GM12878 (cell line): ENCODE data around the gene PPP2R5A. TPM values are rescaled to one million over a fixed set of nuclear protein-coding genes. Genes with fewer than 3 reads are reported as not detected.

ENCODE experiments used
- ATAC-seq: fragments of 200-7000 bp; cut with Tn5 transposase; 3 replicates; pipeline ENCODE4 v1.9.1; 2020; ENCODE audit warnings: mild to moderate bottlenecking, moderate library complexity
- BruUV-seq: library from RNA; stranded (reverse); fragments of 400-500 nt; replicated peaks from 2 replicates; lab custom pipeline; 2021; lab: Mats Ljungman, UMichigan
- CTCF ChIA-PET: fragments of 300-600 bp; sonication (Branson Sonifier 250); formaldehyde crosslinking; extraction: SDS; loops from one replicate; lab custom pipeline; 2021; ENCODE audit warnings: inconsistent platforms; lab: Yijun Ruan, JAX
- POLR2A ChIA-PET: fragments of 350-600 bp; formaldehyde crosslinking; extraction: SDS; loops from one replicate; lab custom pipeline; 2021; ENCODE audit warnings: inconsistent platforms; lab: Charles Lee
- RAD21 ChIA-PET: fragments of 300-600 bp; sonication (Branson Sonifier 250); formaldehyde crosslinking; loops from one replicate; lab custom pipeline; 2023; ENCODE audit warnings: antibody characterized with exemption; ENCODE audit not compliant: unreplicated experiment; lab: Charles Lee
- SMC1A ChIA-PET: fragments of 300-600 bp; sonication (Branson Sonifier 250); formaldehyde crosslinking; loops from one replicate; lab custom pipeline; 2023; ENCODE audit not compliant: unreplicated experiment, uncharacterized antibody; lab: Charles Lee
- DNase-seq: peaks from one replicate; pipeline ENCODE4 v3.0.0-alpha.2; 2011; ENCODE audit warnings: low read depth, low spot score
- FAIRE-seq: peaks from 3 replicates; lab custom pipeline; 2011; peaks lifted over from hg19 to GRCh38; lab: Jason Lieb, UNC
- H2AFZ ChIP-seq: 2 replicates; pipeline ENCODE4 v1.6.0; 2011; ENCODE audit warnings: low read depth, low read length, control low read depth; ENCODE audit not compliant: control insufficient read depth
- H3K27ac ChIP-seq: 2 replicates; pipeline ENCODE4 v1.5.1; 2011; ENCODE audit warnings: control low read depth; ENCODE audit not compliant: control insufficient read depth, insufficient read depth
- H3K27me3 ChIP-seq, 2 experiments: replicated peaks in 1 of 2; 2 replicates each; pipeline versions ENCODE4 v1.6.0 to v1.6.1; 2011; ENCODE audit warnings: low read length in 1 of 2; ENCODE audit not compliant: control insufficient read depth in 2 of 2, insufficient read depth in 2 of 2
- H3K36me3 ChIP-seq, 2 experiments: 2 replicates each; pipeline ENCODE4 v1.5.1; 2011; ENCODE audit warnings: low read length in 1 of 2; ENCODE audit not compliant: control insufficient read depth in 2 of 2, insufficient read depth in 2 of 2
- H3K4me1 ChIP-seq: 2 replicates; pipeline ENCODE4 v1.6.1; 2011; ENCODE audit warnings: mild to moderate bottlenecking, low read length, moderate library complexity, mixed read lengths; ENCODE audit not compliant: control insufficient read depth, insufficient read depth
- H3K4me2 ChIP-seq: 2 replicates; pipeline ENCODE4 v1.6.0; 2011; ENCODE audit warnings: control low read depth; ENCODE audit not compliant: control insufficient read depth, insufficient read depth
- H3K4me3 ChIP-seq: fragments of 200-600 bp; sonication (generic); 2 replicates; pipeline ENCODE4 v1.5.1; 2016
- H3K79me2 ChIP-seq: 2 replicates; pipeline ENCODE4 v1.6.0; 2011; ENCODE audit warnings: low read length; ENCODE audit not compliant: control insufficient read depth, insufficient read depth
- H3K9ac ChIP-seq: 2 replicates; pipeline ENCODE4 v1.8.0; 2011; ENCODE audit warnings: low read length, control low read depth, mixed read lengths; ENCODE audit not compliant: control insufficient read depth, insufficient read depth
- H3K9me3 ChIP-seq: replicated peaks from 3 replicates; pipeline ENCODE4 v1.5.1; 2011; ENCODE audit warnings: mild to moderate bottlenecking, low read length; ENCODE audit not compliant: control insufficient read depth, insufficient read depth
- H4K20me1 ChIP-seq: 2 replicates; pipeline ENCODE4 v1.6.0; 2011; ENCODE audit not compliant: control insufficient read depth, insufficient read depth
- CBFB ChIP-seq: IDR thresholded peaks from 2 replicates; pipeline ENCODE4 v1.6.1; 2016; ENCODE audit warnings: antibody characterized with exemption, low read depth
- DPF2 ChIP-seq: fragments of 450-650 bp; IDR thresholded peaks from 2 replicates; pipeline ENCODE4 v1.6.1; 2017; ENCODE audit warnings: mild to moderate bottlenecking
- NBN ChIP-seq: fragments of 450-650 bp; IDR thresholded peaks from 2 replicates; pipeline ENCODE4 v1.6.1; 2016
- POU2F2 ChIP-seq: IDR thresholded peaks from 3 replicates; pipeline ENCODE4 v1.6.1; 2011; ENCODE audit warnings: low read depth, mild to moderate bottlenecking, low read length, borderline replicate concordance
- WGBS: methylation state at CpG from one replicate; pipeline ENCODE4 v1.1.6; 2016; ENCODE audit warnings: low lambda C conversion rate; ENCODE audit not compliant: insufficient replicate concordance, insufficient coverage; ENCODE audit errors: missing lambda C conversion rate; 5-methylcytosine and 5-hydroxymethylcytosine counted together
- in situ Hi-C: fragments of 300-500 bp; cut with MboI; formaldehyde crosslinking; loops from 9 replicates; pipeline ENCODE4 v1.14.3; 2018; ENCODE audit warnings: mixed read lengths
- intact Hi-C: fragments of 100-400 bp; cut with micrococcal nuclease; formaldehyde crosslinking; loops from one replicate; pipeline ENCODE4 v1.14.2; 2022; ENCODE audit not compliant: unreplicated experiment
- polyA plus RNA-seq, 11 experiments: library from polyadenylated mRNA; depleted of rRNA in 4 of 11; unstranded in 6 of 11; stranded (reverse) in 5 of 11; fragments of >200 nt; fragmentation: Nextera tagmentation in 4 of 11; fragmentation: Illumina TruSeq in 1 of 11; extraction: Ambion mirVana in 4 of 11; extraction: Trizol in 1 of 11; gene quantifications; 1 replicate in 1 of 11; 2 replicates in 10 of 11; pipeline versions ENCODE4 v1.2.1 to v1.2.3, GENCODE V29; 2011 to 2016; ENCODE audit warnings: inconsistent platforms in 2 of 11, missing spikeins in 2 of 11, low read depth in 1 of 11
- total RNA-seq, 4 experiments: library from RNA; depleted of rRNA in 3 of 4; stranded (reverse); fragments of >200 nt in 3 of 4; fragmentation: Illumina TruSeq in 1 of 4; extraction: Trizol in 1 of 4; gene quantifications; 2 replicates each; pipeline versions ENCODE4 v1.2.1 to v1.2.3, GENCODE V29; 2013 to 2021
- TF ChIP-seq, protein P1 (sequence below): fragments of 450-650 bp; IDR thresholded peaks from 2 replicates; pipeline ENCODE4 v1.6.1; 2017; ENCODE audit warnings: mild to moderate bottlenecking, moderate library complexity
- TF ChIP-seq, protein P2 (sequence below): IDR thresholded peaks from 2 replicates; pipeline ENCODE4 v1.6.1; 2011; ENCODE audit warnings: mild to moderate bottlenecking, low read depth, low read length, moderate library complexity; ENCODE audit not compliant: insufficient replicate concordance
- TF ChIP-seq, protein P3 (sequence below): fragments of 450-650 bp; IDR thresholded peaks from 2 replicates; pipeline ENCODE4 v1.6.1; 2018; ENCODE audit warnings: mild to moderate bottlenecking, low read depth, moderate library complexity; ENCODE audit not compliant: partially characterized antibody
- TF ChIP-seq, protein P4 (sequence below): fragments of 450-650 bp; IDR thresholded peaks from 2 replicates; pipeline ENCODE4 v1.6.1; 2016; ENCODE audit warnings: mild to moderate bottlenecking
- TF ChIP-seq, protein P5 (sequence below): fragments of 150-350 bp; IDR thresholded peaks from 2 replicates; pipeline ENCODE4 v1.6.1; 2014; ENCODE audit warnings: mild to moderate bottlenecking, low read depth, low read length

The PPP2R5A gene
- total and polyA plus RNA-seq, 10 of the 15 experiments (the other 5 are each of a cell fraction or from before 2014, with no cell fraction given) = 15.4 to 40.6 (median 32.5) TPM

DNA sequence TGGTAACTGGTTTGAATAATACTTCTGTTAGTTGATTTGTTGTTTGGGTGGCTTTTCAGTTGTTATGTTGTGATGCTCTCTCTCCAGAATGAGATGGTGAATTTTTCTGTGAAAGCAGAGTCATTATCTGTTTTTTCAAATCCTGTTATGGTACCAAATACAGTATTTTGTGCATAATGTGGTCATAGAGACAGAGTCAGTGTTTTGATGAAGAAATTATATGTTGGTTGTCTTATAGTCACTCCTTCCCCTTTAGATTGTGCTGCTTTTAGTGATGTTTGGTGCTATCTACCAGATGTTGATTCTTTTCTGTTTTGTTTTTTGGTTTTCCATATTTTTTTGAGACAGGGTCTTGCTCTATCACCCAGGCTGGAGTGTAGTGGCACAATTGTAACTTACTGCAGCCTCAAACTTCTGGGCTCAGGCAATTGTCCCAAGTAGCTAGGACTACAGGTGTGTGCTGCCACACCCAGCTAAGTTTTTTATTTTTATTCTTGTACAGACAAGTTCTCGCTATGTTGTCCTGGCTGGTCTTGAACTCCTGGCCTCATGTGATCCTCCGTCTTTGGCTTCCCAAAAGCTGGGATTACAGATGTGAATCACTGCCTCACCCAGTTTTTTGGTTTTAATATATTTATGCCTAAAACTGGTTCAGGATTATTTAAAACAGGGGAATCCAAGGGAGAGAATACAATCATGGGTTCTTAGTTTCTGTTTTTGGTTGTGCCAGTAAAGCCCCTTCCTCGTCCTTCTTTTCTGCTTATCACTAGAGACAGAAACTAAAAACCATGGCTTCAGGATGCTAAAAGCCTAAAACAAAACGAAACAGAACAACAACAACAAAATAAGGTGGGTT lies 7.3 kb downstream of the PPP2R5A start:
- Histone ChIP-seq H3K4me1 (peaks cover 18% of the 10 kb centered on the region), H3K4me3 (peak overlapping the region; percentile 31; the same call in 1 of the 2 replicates), H3K79me2 (peaks cover 88% of the 10 kb centered on the region), H3K27ac (peak overlapping the region; percentile 6; the same call in 1 of the 2 replicates), H4K20me1 (0 out of 2 replicates have a peak, but pooled peaks cover 2% of the 10 kb centered on the region), H2AFZ (no peak overlapping the region), H3K9me3 (no peaks in the 10 kb centered on the region), H3K36me3 (no peaks in the 10 kb centered on the region), H3K4me2 (peak overlapping the region; percentile 66), H3K27me3 (no peaks in the 10 kb centered on the region), H3K9ac (no peak overlapping the region)
- RAD21 ChIA-PET = interaction anchor here (0.9 to 6.3 kb wide), 7 partner anchors 19 to 617 kb away, joined by 3 to 75 read pairs (median 4); partner anchors contain the start of gene NEK2
- SMC1A ChIA-PET = interaction anchor here (0.6 to 7.8 kb wide), 19 partner anchors 19 to 612 kb away, joined by 3 to 130 read pairs (median 4); partner anchors contain the start of genes DTL and INTS7
- in situ Hi-C loops (loop anchor here (5.0 kb wide), 1 partner anchor 210 kb away; no protein-coding TSS in a partner anchor), intact Hi-C loops (loop anchor here (5.0 to 10.0 kb wide), 2 partner anchors 165 to 718 kb away; partner anchors contain the start of gene SLC30A1)
- 49% methylated on average over 4 of the region's 4 CpGs for WGBS
- FAIRE-seq (no peak), DNase-seq (no peak), ATAC-seq (no peak)
- POLR2A ChIA-PET = interaction anchor here (1.3 kb wide), 1 partner anchor 8 kb away, joined by 3 read pairs; no protein-coding TSS in a partner anchor
- CTCF ChIA-PET = interaction anchor here (0.6 to 7.0 kb wide), 17 partner anchors 21 to 621 kb away, joined by 3 to 122 read pairs (median 4); partner anchors contain the start of genes DTL and INTS7
- no TSS peak for BruUV-seq
- TF ChIP-seq NBN (no peak), DPF2 (no peak), POU2F2 (no peak), CBFB (no peak)
- TF ChIP-seq, protein P1, sequence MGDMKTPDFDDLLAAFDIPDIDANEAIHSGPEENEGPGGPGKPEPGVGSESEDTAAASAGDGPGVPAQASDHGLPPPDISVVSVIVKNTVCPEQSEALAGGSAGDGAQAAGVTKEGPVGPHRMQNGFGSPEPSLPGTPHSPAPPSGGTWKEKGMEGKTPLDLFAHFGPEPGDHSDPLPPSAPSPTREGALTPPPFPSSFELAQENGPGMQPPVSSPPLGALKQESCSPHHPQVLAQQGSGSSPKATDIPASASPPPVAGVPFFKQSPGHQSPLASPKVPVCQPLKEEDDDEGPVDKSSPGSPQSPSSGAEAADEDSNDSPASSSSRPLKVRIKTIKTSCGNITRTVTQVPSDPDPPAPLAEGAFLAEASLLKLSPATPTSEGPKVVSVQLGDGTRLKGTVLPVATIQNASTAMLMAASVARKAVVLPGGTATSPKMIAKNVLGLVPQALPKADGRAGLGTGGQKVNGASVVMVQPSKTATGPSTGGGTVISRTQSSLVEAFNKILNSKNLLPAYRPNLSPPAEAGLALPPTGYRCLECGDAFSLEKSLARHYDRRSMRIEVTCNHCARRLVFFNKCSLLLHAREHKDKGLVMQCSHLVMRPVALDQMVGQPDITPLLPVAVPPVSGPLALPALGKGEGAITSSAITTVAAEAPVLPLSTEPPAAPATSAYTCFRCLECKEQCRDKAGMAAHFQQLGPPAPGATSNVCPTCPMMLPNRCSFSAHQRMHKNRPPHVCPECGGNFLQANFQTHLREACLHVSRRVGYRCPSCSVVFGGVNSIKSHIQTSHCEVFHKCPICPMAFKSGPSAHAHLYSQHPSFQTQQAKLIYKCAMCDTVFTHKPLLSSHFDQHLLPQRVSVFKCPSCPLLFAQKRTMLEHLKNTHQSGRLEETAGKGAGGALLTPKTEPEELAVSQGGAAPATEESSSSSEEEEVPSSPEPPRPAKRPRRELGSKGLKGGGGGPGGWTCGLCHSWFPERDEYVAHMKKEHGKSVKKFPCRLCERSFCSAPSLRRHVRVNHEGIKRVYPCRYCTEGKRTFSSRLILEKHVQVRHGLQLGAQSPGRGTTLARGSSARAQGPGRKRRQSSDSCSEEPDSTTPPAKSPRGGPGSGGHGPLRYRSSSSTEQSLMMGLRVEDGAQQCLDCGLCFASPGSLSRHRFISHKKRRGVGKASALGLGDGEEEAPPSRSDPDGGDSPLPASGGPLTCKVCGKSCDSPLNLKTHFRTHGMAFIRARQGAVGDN = no peak
- TF ChIP-seq, protein P2, sequence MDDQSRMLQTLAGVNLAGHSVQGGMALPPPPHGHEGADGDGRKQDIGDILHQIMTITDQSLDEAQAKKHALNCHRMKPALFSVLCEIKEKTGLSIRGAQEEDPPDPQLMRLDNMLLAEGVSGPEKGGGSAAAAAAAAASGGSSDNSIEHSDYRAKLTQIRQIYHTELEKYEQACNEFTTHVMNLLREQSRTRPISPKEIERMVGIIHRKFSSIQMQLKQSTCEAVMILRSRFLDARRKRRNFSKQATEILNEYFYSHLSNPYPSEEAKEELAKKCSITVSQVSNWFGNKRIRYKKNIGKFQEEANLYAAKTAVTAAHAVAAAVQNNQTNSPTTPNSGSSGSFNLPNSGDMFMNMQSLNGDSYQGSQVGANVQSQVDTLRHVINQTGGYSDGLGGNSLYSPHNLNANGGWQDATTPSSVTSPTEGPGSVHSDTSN = no peak
- TF ChIP-seq, protein P3, sequence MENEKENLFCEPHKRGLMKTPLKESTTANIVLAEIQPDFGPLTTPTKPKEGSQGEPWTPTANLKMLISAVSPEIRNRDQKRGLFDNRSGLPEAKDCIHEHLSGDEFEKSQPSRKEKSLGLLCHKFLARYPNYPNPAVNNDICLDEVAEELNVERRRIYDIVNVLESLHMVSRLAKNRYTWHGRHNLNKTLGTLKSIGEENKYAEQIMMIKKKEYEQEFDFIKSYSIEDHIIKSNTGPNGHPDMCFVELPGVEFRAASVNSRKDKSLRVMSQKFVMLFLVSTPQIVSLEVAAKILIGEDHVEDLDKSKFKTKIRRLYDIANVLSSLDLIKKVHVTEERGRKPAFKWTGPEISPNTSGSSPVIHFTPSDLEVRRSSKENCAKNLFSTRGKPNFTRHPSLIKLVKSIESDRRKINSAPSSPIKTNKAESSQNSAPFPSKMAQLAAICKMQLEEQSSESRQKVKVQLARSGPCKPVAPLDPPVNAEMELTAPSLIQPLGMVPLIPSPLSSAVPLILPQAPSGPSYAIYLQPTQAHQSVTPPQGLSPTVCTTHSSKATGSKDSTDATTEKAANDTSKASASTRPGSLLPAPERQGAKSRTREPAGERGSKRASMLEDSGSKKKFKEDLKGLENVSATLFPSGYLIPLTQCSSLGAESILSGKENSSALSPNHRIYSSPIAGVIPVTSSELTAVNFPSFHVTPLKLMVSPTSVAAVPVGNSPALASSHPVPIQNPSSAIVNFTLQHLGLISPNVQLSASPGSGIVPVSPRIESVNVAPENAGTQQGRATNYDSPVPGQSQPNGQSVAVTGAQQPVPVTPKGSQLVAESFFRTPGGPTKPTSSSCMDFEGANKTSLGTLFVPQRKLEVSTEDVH = no peak
- TF ChIP-seq, protein P4, sequence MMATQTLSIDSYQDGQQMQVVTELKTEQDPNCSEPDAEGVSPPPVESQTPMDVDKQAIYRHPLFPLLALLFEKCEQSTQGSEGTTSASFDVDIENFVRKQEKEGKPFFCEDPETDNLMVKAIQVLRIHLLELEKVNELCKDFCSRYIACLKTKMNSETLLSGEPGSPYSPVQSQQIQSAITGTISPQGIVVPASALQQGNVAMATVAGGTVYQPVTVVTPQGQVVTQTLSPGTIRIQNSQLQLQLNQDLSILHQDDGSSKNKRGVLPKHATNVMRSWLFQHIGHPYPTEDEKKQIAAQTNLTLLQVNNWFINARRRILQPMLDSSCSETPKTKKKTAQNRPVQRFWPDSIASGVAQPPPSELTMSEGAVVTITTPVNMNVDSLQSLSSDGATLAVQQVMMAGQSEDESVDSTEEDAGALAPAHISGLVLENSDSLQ = no peak
- TF ChIP-seq, protein P5, sequence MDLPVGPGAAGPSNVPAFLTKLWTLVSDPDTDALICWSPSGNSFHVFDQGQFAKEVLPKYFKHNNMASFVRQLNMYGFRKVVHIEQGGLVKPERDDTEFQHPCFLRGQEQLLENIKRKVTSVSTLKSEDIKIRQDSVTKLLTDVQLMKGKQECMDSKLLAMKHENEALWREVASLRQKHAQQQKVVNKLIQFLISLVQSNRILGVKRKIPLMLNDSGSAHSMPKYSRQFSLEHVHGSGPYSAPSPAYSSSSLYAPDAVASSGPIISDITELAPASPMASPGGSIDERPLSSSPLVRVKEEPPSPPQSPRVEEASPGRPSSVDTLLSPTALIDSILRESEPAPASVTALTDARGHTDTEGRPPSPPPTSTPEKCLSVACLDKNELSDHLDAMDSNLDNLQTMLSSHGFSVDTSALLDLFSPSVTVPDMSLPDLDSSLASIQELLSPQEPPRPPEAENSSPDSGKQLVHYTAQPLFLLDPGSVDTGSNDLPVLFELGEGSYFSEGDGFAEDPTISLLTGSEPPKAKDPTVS = no peak
